Embryonic facial prominence (tissue), 1 donor: ENCODE data around the gene SHANK3.
A peak's percentile ranks its signal among the peaks of the same experiment; 100 is the strongest.

Experiments used
- DNase-seq: peaks from one replicate; pipeline ENCODE4 v3.0.0-alpha.2; 2016; ENCODE audit errors: extremely low spot score

SHANK3 gene

GRCh38 chr22:50699001-50699755, 26.6 kb downstream of the SHANK3 start:
- no peak for DNase-seq

- DNase-seq: no peak
Measured at GRCh38 chr22:50699756-50700386, 27.2 kb downstream of the SHANK3 start.

- no peak for DNase-seq
Measured at GRCh38 chr22:50700387-50701075, 27.9 kb downstream of the SHANK3 start.

DNA sequence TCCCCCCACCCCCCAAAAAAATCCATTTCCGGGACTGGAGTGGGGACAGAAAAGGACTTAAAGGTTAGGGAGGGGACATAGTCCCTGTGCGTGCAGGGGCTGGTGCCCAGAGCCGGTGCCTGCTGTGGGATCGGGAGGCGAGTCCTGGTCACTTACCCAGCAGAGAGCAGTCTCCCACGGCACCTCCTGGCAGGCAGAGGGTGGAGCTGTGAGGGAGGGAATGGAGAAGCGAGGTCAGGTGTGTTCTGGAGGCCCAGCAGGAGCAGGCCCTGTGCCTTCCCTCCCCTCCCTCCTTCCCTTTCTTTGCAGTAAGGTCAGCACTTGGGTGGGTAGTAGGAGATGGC, 28.4 kb downstream of the SHANK3 start:
- no peak for DNase-seq

DNA sequence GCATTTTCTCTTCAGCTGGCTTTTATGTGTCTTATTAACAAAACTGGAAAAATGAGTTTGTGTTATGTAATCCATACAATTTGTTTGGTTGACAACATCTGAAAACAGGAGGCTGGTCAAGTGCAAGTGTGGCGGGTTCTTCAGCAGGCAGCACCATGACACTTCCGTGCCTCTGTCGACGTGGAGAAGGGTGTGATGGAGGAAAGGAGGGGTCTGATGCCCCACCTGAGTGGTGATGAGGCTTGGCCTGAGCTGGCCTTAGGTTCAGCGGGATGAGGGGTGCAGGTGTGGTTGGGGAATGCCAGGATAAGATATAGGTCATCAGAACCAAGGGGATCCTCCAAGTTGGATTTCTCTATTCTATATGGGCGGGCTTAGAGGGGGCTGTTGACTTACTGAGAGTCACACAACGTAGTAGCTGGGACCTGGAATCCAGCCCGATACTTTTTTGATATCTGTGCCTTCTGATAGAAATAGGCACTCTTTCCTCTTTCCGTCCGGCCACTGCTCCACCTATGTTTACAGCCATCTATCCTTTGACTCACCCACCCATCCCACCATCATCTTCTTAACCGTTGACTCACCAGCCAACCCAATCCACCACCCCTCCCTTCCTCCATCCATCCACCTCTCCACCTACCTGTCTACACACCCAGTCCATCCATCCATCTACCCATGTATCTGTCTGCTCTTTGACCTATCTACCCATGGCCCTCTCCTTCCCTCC, 29.0 kb downstream of the SHANK3 start:
- no peak for DNase-seq

GRCh38 chr22:50702261-50702671, 29.6 kb downstream of the SHANK3 start:
- no peak for DNase-seq

- DNase-seq: no peak
Measured at GRCh38 chr22:50702821-50703725, 30.4 kb downstream of the SHANK3 start.

DNA sequence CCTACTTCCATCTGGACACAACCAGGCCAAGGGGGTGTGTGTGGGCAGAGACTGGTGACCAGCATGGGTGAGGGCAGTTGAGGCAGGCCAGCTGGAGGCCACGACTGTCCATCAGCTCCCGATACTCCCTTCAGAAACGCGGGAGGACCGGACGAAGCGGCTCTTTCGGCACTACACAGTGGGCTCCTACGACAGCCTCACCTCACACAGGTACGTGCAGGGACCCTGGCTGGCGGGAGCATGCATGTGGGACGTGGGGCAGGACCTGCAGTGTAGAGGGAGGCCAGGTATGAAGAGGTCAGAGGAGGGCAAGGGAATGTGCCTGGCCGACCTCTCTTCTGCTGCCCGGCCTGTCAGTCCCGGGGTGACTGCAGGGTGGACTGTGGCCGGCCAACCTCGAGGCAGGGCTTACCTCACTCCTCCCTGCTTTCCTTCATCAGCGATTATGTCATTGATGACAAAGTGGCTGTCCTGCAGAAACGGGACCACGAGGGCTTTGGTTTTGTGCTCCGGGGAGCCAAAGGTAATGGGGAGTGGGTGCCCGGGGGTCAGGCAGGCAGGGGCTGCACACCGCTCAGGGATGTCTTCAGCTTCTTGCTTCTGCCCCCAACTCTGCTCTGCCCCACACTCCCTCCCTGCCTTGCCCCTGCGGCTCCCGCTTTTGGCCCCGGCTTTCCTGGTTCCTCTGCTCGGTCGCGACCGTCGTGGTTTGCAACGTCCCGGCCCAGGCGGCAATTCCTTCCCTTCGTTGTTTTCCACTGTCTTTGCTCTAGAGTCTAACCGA, 31.3 kb downstream of the SHANK3 start:
- no peak for DNase-seq

GRCh38 chr22:50704510-50705218, 32.0 kb downstream of the SHANK3 start:
- no peak for DNase-seq

- peak; percentile 84 for DNase-seq
Measured at GRCh38 chr22:50705219-50705691, 32.6 kb downstream of the SHANK3 start.

DNA sequence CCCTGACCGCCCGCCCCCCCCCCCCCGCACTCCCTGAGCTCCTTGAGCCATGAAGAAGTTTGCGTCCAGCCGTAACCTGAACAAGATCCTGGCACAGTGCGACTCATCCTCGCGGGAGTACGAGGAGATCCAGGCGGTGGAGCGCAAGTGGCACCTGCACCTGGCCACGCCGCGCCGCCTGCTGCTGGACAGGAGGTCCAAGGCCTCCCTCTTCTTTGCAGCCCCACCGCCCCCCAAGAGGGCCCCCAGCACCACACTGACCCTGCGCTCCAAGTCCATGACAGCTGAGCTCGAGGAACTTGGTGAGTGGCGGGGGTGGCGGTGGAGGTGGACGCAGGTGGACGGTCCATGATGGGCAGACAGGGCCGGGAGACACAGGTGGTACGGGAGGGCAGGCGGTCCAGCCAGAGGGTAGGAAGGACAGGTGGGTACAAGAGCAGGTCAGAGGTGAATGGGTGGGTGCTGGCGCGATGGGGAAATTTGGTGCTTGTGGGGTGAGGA, 33.3 kb downstream of the SHANK3 start:
- no peak for DNase-seq

GRCh38 chr22:50706481-50707125, 34.0 kb downstream of the SHANK3 start:
- DNase-seq: no peak

- DNase-seq: no peak
Measured at GRCh38 chr22:50708474-50708873, 35.9 kb downstream of the SHANK3 start.

DNA sequence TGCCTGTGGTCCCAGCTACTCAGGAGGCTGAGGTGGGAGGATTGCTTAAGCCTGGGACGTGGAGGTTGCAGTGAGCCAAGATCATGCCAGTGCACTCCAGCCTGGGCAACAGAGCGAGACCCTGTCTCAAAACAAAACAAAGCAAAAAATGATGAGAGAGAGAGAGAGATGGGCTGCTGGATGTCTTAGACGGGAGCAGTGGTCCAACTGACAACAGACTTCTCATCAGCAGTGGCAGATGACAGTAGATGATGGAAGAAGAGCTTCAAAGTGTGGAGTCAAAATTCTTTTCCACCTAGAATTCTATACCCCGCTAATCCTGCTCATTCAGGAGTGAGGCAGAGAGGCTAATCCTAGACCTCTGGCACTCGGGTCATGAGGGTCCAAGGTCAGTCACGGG, 36.4 kb downstream of the SHANK3 start:
- no peak for DNase-seq

GRCh38 chr22:50710221-50710620, 37.6 kb downstream of the SHANK3 start:
- DNase-seq: no peak

DNA sequence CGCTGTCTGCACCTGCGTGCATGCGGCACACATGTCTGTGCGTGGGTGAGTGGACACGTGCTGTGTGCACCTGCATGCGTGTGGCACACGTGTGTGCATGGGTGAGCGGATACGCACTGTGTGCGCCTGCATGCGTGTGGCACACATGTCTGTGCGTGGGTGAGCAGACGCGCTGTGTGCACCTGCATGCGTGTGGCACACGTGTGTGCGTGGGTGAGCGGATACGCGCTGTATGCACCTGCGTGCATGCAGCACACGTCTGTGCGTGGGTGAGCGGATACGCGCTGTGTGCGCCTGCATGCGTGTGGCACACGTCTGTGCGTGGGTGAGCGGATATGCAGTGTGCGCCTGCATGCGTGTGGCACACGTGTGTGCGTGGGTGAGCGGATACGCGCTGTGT, 38.3 kb downstream of the SHANK3 start:
- no peak for DNase-seq

GRCh38 chr22:50711446-50712340, 39.1 kb downstream of the SHANK3 start:
- no peak for DNase-seq
